PC-3 (cell line): ENCODE results near the gene MORN5. TPM values are rescaled to one million over a fixed set of nuclear protein-coding genes. Genes with fewer than 3 reads are reported as not detected.

ENCODE experiments used
- ATAC-seq: fragments of 200-7000 bp; cut with Tn5 transposase; 2 replicates; pipeline ENCODE4 v1.9.1; 2020; ENCODE audit warnings: mild to moderate bottlenecking, moderate library complexity
- BruUV-seq: library from RNA; stranded (reverse); fragments of 400-500 nt; replicated peaks from 2 replicates; lab custom pipeline; 2021; lab: Mats Ljungman, UMichigan
- CTCF ChIA-PET: fragments of 300-600 bp; sonication (Branson Sonifier 250); formaldehyde crosslinking; loops from one replicate; lab custom pipeline; 2022; ENCODE audit warnings: antibody characterized with exemption; lab: Charles Lee
- POLR2A ChIA-PET: fragments of 300-600 bp; sonication (Branson Sonifier 250); formaldehyde crosslinking; loops from one replicate; lab custom pipeline; 2022; ENCODE audit warnings: antibody characterized with exemption; ENCODE audit not compliant: unreplicated experiment; lab: Charles Lee
- DNase-seq: peaks from one replicate; pipeline ENCODE4 v3.0.0-alpha.2; 2015
- H2AFZ ChIP-seq: fragments of 300-600 bp; sonication (generic); 2 replicates; pipeline ENCODE4 v1.6.0; 2016; ENCODE audit warnings: antibody characterized with exemption, low read length
- H3F3A ChIP-seq: fragments of 300-600 bp; sonication (generic); one replicate; pipeline ENCODE4 v1.6.0; 2017; ENCODE audit warnings: antibody characterized with exemption, low read length, control low read depth, mild to moderate bottlenecking; ENCODE audit not compliant: unreplicated experiment
- H3K27ac ChIP-seq: fragments of 300-600 bp; sonication (generic); 2 replicates; pipeline ENCODE4 v1.5.1; 2016; ENCODE audit warnings: mild to moderate bottlenecking, low read length
- H3K27me3 ChIP-seq: fragments of 300-600 bp; sonication (generic); 2 replicates; pipeline ENCODE4 v1.6.1; 2016; ENCODE audit warnings: low read length, mixed read lengths
- H3K36me3 ChIP-seq: fragments of 300-600 bp; sonication (generic); 2 replicates; pipeline ENCODE4 v1.6.1; 2016; ENCODE audit warnings: low read depth, mixed run types, low read length, mixed read lengths
- H3K4me1 ChIP-seq: fragments of 300-600 bp; sonication (generic); 2 replicates; pipeline ENCODE4 v1.5.1; 2016; ENCODE audit warnings: low read length; ENCODE audit not compliant: insufficient read depth
- H3K4me2 ChIP-seq: fragments of 300-600 bp; sonication (generic); 2 replicates; pipeline ENCODE4 v1.6.0; 2016; ENCODE audit warnings: low read length
- H3K4me3 ChIP-seq: fragments of 300-600 bp; sonication (generic); 2 replicates; pipeline ENCODE4 v1.5.1; 2016; ENCODE audit warnings: mild to moderate bottlenecking, low read length, mixed read lengths
- H3K79me2 ChIP-seq: fragments of 300-600 bp; sonication (generic); 2 replicates; pipeline ENCODE4 v1.6.1; 2017; ENCODE audit warnings: low read length, mixed read lengths
- H3K9ac ChIP-seq: fragments of 300-600 bp; sonication (generic); 2 replicates; pipeline ENCODE4 v1.6.0; 2016; ENCODE audit warnings: mild to moderate bottlenecking, low read length
- H3K9me2 ChIP-seq: fragments of 300-600 bp; sonication (generic); replicated peaks from 2 replicates; pipeline ENCODE4 v1.6.1; 2016; ENCODE audit warnings: mixed run types, low read length, mixed read lengths
- H3K9me3 ChIP-seq: fragments of 300-600 bp; sonication (generic); 2 replicates; pipeline ENCODE4 v1.6.1; 2016; ENCODE audit warnings: low read length, mixed read lengths
- H4K20me1 ChIP-seq: fragments of 300-600 bp; sonication (generic); 2 replicates; pipeline ENCODE4 v1.6.1; 2016; ENCODE audit warnings: low read length, mixed read lengths
- CTCF ChIP-seq: fragments of 300-600 bp; sonication (generic); conservative IDR thresholded peaks from 2 replicates; pipeline ENCODE4 v1.5.1; 2017; ENCODE audit warnings: antibody characterized with exemption, low read depth, mild to moderate bottlenecking, low read length
- EZH2 ChIP-seq: fragments of 300-600 bp; sonication (generic); IDR thresholded peaks from one replicate; pipeline ENCODE4 v1.6.1; 2017; ENCODE audit warnings: antibody characterized with exemption, mild to moderate bottlenecking, low read length; ENCODE audit not compliant: unreplicated experiment
- EZH2phosphoT487 ChIP-seq: fragments of 300-600 bp; sonication (generic); IDR thresholded peaks from 2 replicates; pipeline ENCODE4 v1.6.1; 2018; ENCODE audit warnings: mild to moderate bottlenecking, antibody characterized with exemption, low read length, borderline replicate concordance
- intact Hi-C: fragments of 100-400 bp; cut with micrococcal nuclease; formaldehyde crosslinking; loops from 2 replicates; pipeline ENCODE4 v1.9.0; 2023
- total RNA-seq: library from RNA; depleted of rRNA; stranded (reverse); fragments of >200 nt; gene quantifications from 2 replicates; pipeline ENCODE4 v1.2.3, GENCODE V29; 2014

Gene MORN5
- total RNA-seq, 1 experiment from 2014 or later, result not detected

GRCh38 chr9:122222791-122223190, 63.1 kb downstream of the MORN5 start:
- Histone ChIP-seq H3K27ac (no peak overlapping the region), H3K27me3 (no peaks in the 10 kb centered on the region), H3K36me3 (no peaks in the 10 kb centered on the region), H3F3A (no peaks in the 10 kb centered on the region), H3K4me3 (no peak overlapping the region), H3K79me2 (no peaks in the 10 kb centered on the region), H3K9me2 (no peaks in the 10 kb centered on the region), H2AFZ (no peak overlapping the region), H3K4me2 (no peak overlapping the region), H3K9ac (no peak overlapping the region), H4K20me1 (no peaks in the 10 kb centered on the region), H3K4me1 (peaks cover 11% of the 10 kb centered on the region), H3K9me3 (no peaks in the 10 kb centered on the region)
- TF ChIP-seq CTCF (no peak), EZH2phosphoT487 (no peak), EZH2 (no peak)
- DNase-seq (no peak), ATAC-seq (no peak)
- CTCF ChIA-PET, result no interaction called here
- no TSS peak for BruUV-seq
- intact Hi-C loops, result no loop called here
- POLR2A ChIA-PET, result no interaction called here

GRCh38 chr9:122223435-122223834, 63.7 kb downstream of the MORN5 start:
- intact Hi-C loops, result no loop called here
- no peaks in the 10 kb centered on the region for H3K36me3 ChIP-seq
- H3K27me3 ChIP-seq, result no peaks in the 10 kb centered on the region
- H2AFZ ChIP-seq, result no peak overlapping the region
- ChIA-PET CTCF (no interaction called here), POLR2A (no interaction called here)
- TF ChIP-seq EZH2phosphoT487 (no peak), CTCF (no peak), EZH2 (no peak)
- no peaks in the 10 kb centered on the region for H3K9me3 ChIP-seq
- no peak for DNase-seq
- H3K4me3 ChIP-seq, result no peak overlapping the region
- BruUV-seq, result no TSS peak
- H3K27ac ChIP-seq, result no peak overlapping the region
- H3K79me2 ChIP-seq, result no peaks in the 10 kb centered on the region
- H3K4me1 ChIP-seq, result peaks cover 5% of the 10 kb centered on the region
- no peaks in the 10 kb centered on the region for H3F3A ChIP-seq
- H4K20me1 ChIP-seq, result no peaks in the 10 kb centered on the region
- H3K9ac ChIP-seq, result no peak overlapping the region
- no peak overlapping the region for H3K4me2 ChIP-seq
- no peak for ATAC-seq
- H3K9me2 ChIP-seq, result no peaks in the 10 kb centered on the region

- no peak overlapping the region for H3K4me2 ChIP-seq
- CTCF ChIA-PET, result no interaction called here
- no peaks in the 10 kb centered on the region for H4K20me1 ChIP-seq
- no peaks in the 10 kb centered on the region for H3K79me2 ChIP-seq
- H2AFZ ChIP-seq, result no peak overlapping the region
- no TSS peak for BruUV-seq
- H3K27ac ChIP-seq, result no peak overlapping the region
- TF ChIP-seq EZH2 (no peak), CTCF (no peak), EZH2phosphoT487 (no peak)
- H3K27me3 ChIP-seq, result no peaks in the 10 kb centered on the region
- no peak overlapping the region for H3K9ac ChIP-seq
- 0 out of 2 replicates have a peak, but pooled peaks cover 5% of the 10 kb centered on the region for H3K4me1 ChIP-seq
- POLR2A ChIA-PET, result no interaction called here
- ATAC-seq (no peak), DNase-seq (no peak)
- no peaks in the 10 kb centered on the region for H3K36me3 ChIP-seq
- no peaks in the 10 kb centered on the region for H3K9me2 ChIP-seq
- intact Hi-C loops, result loop anchor here (5.0 kb wide), 1 partner anchor 98 kb away; no protein-coding TSS in a partner anchor
- H3F3A ChIP-seq, result no peaks in the 10 kb centered on the region
- H3K4me3 ChIP-seq, result no peak overlapping the region
- H3K9me3 ChIP-seq, result no peaks in the 10 kb centered on the region
Measured at GRCh38 chr9:122225312-122226141, 65.8 kb downstream of the MORN5 start.
